ENCODE data around the gene MPG.

The MPG gene

GRCh38 chr16:83781-84615 lies 6.0 kb downstream of the MPG start:
- peak; percentile 80 for DNase-seq

- DNase-seq, result peak; percentile 84
These were observed 6.8 kb downstream of the MPG start for GRCh38 chr16:84718-85406.

- DNase-seq, result no peak
These were observed 7.4 kb downstream of the MPG start for GRCh38 chr16:85407-85782.

GRCh38 chr16:85865-86264 lies 7.8 kb downstream of the MPG start:
- no peak for DNase-seq

GRCh38 chr16:86483-86952 lies 8.5 kb downstream of the MPG start:
- no peak for DNase-seq

GRCh38 chr16:88613-89012 lies 10.6 kb downstream of the MPG start:
- DNase-seq, result no peak

GRCh38 chr16:89391-90302 lies 11.6 kb downstream of the MPG start:
- DNase-seq, result no peak

GRCh38 chr16:91484-91883 lies 13.5 kb downstream of the MPG start:
- peak; percentile 97 for DNase-seq

GRCh38 chr16:92431-93339 lies 14.7 kb downstream of the MPG start:
- peak; percentile 94 for DNase-seq

- DNase-seq, result no peak
These were observed 16.9 kb downstream of the MPG start for GRCh38 chr16:94918-95265.

- DNase-seq, result peak; percentile 22
These were observed 18.9 kb downstream of the MPG start for GRCh38 chr16:96935-97381.

GRCh38 chr16:97822-98221 lies 19.8 kb downstream of the MPG start:
- no peak for DNase-seq

GRCh38 chr16:100989-101388 lies 23.0 kb downstream of the MPG start:
- no peak for DNase-seq

GRCh38 chr16:101586-101985 lies 23.6 kb downstream of the MPG start:
- no peak for DNase-seq

GRCh38 chr16:102060-102855 lies 24.2 kb downstream of the MPG start:
- DNase-seq, result no peak

GRCh38 chr16:104355-104754 lies 26.3 kb downstream of the MPG start:
- DNase-seq, result no peak

GRCh38 chr16:104928-105327 lies 26.9 kb downstream of the MPG start:
- DNase-seq, result no peak

GRCh38 chr16:105521-105920 lies 27.5 kb downstream of the MPG start:
- no peak for DNase-seq

GRCh38 chr16:106623-107324 lies 28.7 kb downstream of the MPG start:
- peak; percentile 79 for DNase-seq

GRCh38 chr16:112153-112840 lies 34.3 kb downstream of the MPG start:
- DNase-seq, result no peak

Data from DMS79 treated with DMSO at 0.1 percent for 48 hours (cell line).